Measurements from ENCODE around the gene VPS41.

DNA sequence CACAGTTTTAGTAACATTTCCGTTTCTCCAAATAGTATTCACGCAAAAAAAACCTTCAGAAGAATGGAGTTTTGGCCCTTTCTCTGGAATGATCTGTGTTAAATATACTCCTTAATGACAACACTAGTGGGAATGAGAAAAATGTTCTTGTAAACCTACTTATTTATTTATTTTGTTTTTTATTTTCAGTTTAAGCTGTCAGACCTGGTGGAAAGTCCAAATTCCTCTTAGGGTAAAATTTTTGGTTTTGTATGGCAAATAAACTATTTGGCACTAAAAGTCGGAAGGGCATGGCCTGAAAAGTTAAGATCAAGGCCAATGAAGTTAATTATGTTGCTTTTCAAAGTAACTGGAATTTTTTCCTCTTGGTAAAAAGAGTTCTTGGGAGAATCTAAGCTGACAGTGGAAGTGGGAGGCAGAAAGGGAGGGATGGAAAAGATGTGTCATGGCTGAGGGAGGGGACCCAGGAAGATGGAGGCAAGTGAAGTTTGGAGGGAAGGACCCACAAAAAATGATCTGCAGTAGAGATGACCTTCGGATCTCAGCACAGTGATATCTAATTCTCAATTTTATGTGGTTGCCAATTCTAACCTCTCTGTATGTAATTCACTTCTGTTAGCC, 33.5 kb upstream of the VPS41 start:
- TF ChIP-seq, protein P1, sequence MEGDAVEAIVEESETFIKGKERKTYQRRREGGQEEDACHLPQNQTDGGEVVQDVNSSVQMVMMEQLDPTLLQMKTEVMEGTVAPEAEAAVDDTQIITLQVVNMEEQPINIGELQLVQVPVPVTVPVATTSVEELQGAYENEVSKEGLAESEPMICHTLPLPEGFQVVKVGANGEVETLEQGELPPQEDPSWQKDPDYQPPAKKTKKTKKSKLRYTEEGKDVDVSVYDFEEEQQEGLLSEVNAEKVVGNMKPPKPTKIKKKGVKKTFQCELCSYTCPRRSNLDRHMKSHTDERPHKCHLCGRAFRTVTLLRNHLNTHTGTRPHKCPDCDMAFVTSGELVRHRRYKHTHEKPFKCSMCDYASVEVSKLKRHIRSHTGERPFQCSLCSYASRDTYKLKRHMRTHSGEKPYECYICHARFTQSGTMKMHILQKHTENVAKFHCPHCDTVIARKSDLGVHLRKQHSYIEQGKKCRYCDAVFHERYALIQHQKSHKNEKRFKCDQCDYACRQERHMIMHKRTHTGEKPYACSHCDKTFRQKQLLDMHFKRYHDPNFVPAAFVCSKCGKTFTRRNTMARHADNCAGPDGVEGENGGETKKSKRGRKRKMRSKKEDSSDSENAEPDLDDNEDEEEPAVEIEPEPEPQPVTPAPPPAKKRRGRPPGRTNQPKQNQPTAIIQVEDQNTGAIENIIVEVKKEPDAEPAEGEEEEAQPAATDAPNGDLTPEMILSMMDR (conservative IDR thresholded peaks at IDR 0.05; ENCODE audit: low read length), result no peak
- TF ChIP-seq EZH2phosphoT487 (IDR thresholded peaks at IDR 0.05; ENCODE audit: borderline replicate concordance, low read depth, low read length), result no peak

Data from OCI-LY7 (cell line).